ENCODE results near the gene M1AP.

The M1AP gene

GRCh38 chr2:74538881-74539339 is 109.2 kb downstream of the M1AP start:
- no peak for DNase-seq

- DNase-seq = no peak
Measured at GRCh38 chr2:74537140-74537539, 111.0 kb downstream of the M1AP start.

GRCh38 chr2:74536166-74536950 is 111.8 kb downstream of the M1AP start:
- DNase-seq = no peak

- no peak for DNase-seq
Measured at GRCh38 chr2:74535440-74535965, 112.6 kb downstream of the M1AP start.

- no peak for DNase-seq
Measured at GRCh38 chr2:74534411-74534810, 113.7 kb downstream of the M1AP start.

GRCh38 chr2:74533464-74533863 is 114.7 kb downstream of the M1AP start:
- no peak for DNase-seq

- no peak for DNase-seq
Measured at GRCh38 chr2:74532222-74532621, 115.9 kb downstream of the M1AP start.

GRCh38 chr2:74531666-74532065 is 116.5 kb downstream of the M1AP start:
- no peak for DNase-seq

- no peak for DNase-seq
Measured at GRCh38 chr2:74530239-74531187, 117.6 kb downstream of the M1AP start.

- DNase-seq = peak; percentile 77
Measured at GRCh38 chr2:74529357-74530238, 118.5 kb downstream of the M1AP start, which contains the start of the genes AUP1 and HTRA2. Gene AUP1, minus strand, starts transcription at chr2:74529706. Its CDS starts 77 bp downstream, at chr2:74529629. Gene HTRA2, plus strand, starts transcription at chr2:74529933. Its CDS starts 74 bp downstream, at chr2:74530007.

GRCh38 chr2:74528600-74529356 is 119.4 kb downstream of the M1AP start:
- DNase-seq = no peak

GRCh38 chr2:74527741-74528140 is 120.4 kb downstream of the M1AP start:
- no peak for DNase-seq

- DNase-seq = no peak
Measured at GRCh38 chr2:74526649-74527230, 121.4 kb downstream of the M1AP start.

- no peak for DNase-seq
Measured at GRCh38 chr2:74525717-74526648, 122.1 kb downstream of the M1AP start, which contains the start of gene DQX1. Gene DQX1, minus strand, starts transcription at chr2:74526231. Its CDS starts 502 bp downstream, at chr2:74525729.

- no peak for DNase-seq
Measured at GRCh38 chr2:74524955-74525716, 123.0 kb downstream of the M1AP start.

- no peak for DNase-seq
Measured at GRCh38 chr2:74524005-74524404, 124.1 kb downstream of the M1AP start.

- DNase-seq = no peak
Measured at GRCh38 chr2:74522516-74522915, 125.6 kb downstream of the M1AP start.

- DNase-seq = no peak
Measured at GRCh38 chr2:74516650-74517049, 131.5 kb downstream of the M1AP start.

Measured in NCI-H524 treated with DMSO at 0.1 percent for 48 hours (cell line).